Mucosa of descending colon (tissue), 3 donors: Measurements from ENCODE around the gene KCNQ4. TPM values are rescaled to one million over a fixed set of nuclear protein-coding genes. Genes with fewer than 3 reads are reported as not detected.

Experiments
- ATAC-seq: fragments of 200-7000 bp; cut with Tn5 transposase; one replicate; pipeline ENCODE4 v1.9.1; 2020; ENCODE audit warnings: mild to moderate bottlenecking, moderate library complexity
- DNase-seq, 3 donors: peaks; one replicate each; pipeline ENCODE4 v3.0.0-alpha.2; 2020
- H3K36me3 ChIP-seq: fragments of 200-600 bp; one replicate; pipeline ENCODE4 v1.8.0; 2021; ENCODE audit warnings: low read depth, mild to moderate bottlenecking
- H3K4me1 ChIP-seq: fragments of 200-600 bp; one replicate; pipeline ENCODE4 v1.8.0; 2021; ENCODE audit warnings: low read depth, mild to moderate bottlenecking
- H3K4me3 ChIP-seq: fragments of 200-600 bp; one replicate; pipeline ENCODE4 v1.8.0; 2021; ENCODE audit warnings: mild to moderate bottlenecking
- H3K9me3 ChIP-seq: fragments of 200-600 bp; one replicate; pipeline ENCODE4 v1.8.0; 2021; ENCODE audit warnings: mild to moderate bottlenecking
- intact Hi-C, 2 donors: fragments of 100-400 bp; cut with DNase I in 1 of 2; cut with micrococcal nuclease in 1 of 2; formaldehyde crosslinking; loops; one replicate each; pipeline versions ENCODE4 v1.11.0 to v1.11.1; 2022; cut with DNase I, micrococcal nuclease
- total RNA-seq, 3 donors: library from RNA; stranded (reverse); fragmentation: NEBNext Ultra II Directional in 2 of 3; extraction: Animal tissue kit (Norgen Biotek cat#: 25700) in 2 of 3; gene quantifications; one replicate each; pipeline versions ENCODE4 v1.2.1 to v1.2.4, GENCODE V29; 2021 to 2023
- TF ChIP-seq, protein P1 (sequence below): fragments of 200-600 bp; IDR thresholded peaks from one replicate; pipeline ENCODE4 v1.8.0; 2022; ENCODE audit warnings: antibody characterized with exemption, mild to moderate bottlenecking
- donor health status: DM: no; HTN: no; CAD: no; lungs with moderate emphysema.
- donor health status: DM: no; HTN: no; CAD: no.
- donor health status: DM: no; HTN: yes; CAD: no.

Gene KCNQ4
- total RNA-seq, 3 donors from 2014 or later, result 1.3 to 13.0 (median 2.3) TPM

DNA sequence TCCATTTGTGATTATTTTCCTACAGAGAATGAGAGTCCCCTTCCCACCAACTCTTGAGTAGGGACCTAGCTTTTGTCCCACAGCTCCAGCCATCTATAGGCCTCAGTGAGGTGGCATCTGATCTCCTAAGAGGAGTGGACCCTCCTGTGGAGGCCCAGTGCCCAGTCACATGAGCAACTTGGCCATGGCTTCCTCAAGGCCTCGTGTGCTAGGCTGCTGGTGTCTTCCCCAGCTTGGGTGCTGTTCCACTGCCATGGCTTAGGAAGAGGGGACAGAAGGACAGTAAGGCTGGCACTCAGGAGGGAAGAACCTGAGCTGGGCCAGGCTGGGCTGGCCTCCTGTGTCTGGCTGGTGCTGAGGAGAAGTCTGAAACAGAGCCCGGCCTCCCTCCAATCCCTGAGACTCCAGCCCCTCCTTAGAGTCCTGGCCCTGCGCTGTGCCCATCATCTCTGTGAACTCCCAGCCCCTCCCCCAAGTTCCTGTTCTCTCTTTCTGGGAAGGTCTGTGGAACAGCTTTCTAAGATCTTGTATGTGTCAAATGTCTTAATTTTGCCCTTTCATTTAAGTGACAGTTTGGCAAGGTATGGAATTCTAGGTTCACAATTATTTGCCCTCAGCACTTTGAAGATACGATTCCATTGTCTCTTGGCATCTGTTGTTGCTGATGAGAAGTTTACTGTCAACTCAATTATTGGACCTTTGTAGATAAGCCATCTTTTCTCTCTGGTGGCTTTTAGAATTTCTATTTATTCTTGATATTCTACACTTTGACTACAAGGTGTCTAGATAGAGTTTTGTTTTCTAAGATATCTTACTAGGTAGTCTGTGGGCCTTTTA is 7.1 kb upstream of the KCNQ4 start:
- Histone ChIP-seq H3K36me3 (peaks cover under 1% of the 10 kb centered on the region), H3K4me1 (peaks cover 5% of the 10 kb centered on the region), H3K9me3 (no peaks in the 10 kb centered on the region), H3K4me3 (no peak overlapping the region)
- TF ChIP-seq, protein P1, sequence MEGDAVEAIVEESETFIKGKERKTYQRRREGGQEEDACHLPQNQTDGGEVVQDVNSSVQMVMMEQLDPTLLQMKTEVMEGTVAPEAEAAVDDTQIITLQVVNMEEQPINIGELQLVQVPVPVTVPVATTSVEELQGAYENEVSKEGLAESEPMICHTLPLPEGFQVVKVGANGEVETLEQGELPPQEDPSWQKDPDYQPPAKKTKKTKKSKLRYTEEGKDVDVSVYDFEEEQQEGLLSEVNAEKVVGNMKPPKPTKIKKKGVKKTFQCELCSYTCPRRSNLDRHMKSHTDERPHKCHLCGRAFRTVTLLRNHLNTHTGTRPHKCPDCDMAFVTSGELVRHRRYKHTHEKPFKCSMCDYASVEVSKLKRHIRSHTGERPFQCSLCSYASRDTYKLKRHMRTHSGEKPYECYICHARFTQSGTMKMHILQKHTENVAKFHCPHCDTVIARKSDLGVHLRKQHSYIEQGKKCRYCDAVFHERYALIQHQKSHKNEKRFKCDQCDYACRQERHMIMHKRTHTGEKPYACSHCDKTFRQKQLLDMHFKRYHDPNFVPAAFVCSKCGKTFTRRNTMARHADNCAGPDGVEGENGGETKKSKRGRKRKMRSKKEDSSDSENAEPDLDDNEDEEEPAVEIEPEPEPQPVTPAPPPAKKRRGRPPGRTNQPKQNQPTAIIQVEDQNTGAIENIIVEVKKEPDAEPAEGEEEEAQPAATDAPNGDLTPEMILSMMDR, result no peak
- DNase-seq (no peak), ATAC-seq (no peak)
- intact Hi-C loops, result loop anchor here in 1 of 2 donors (10.0 kb wide), 1 partner anchor 78 kb away; no protein-coding TSS in a partner anchor

DNA sequence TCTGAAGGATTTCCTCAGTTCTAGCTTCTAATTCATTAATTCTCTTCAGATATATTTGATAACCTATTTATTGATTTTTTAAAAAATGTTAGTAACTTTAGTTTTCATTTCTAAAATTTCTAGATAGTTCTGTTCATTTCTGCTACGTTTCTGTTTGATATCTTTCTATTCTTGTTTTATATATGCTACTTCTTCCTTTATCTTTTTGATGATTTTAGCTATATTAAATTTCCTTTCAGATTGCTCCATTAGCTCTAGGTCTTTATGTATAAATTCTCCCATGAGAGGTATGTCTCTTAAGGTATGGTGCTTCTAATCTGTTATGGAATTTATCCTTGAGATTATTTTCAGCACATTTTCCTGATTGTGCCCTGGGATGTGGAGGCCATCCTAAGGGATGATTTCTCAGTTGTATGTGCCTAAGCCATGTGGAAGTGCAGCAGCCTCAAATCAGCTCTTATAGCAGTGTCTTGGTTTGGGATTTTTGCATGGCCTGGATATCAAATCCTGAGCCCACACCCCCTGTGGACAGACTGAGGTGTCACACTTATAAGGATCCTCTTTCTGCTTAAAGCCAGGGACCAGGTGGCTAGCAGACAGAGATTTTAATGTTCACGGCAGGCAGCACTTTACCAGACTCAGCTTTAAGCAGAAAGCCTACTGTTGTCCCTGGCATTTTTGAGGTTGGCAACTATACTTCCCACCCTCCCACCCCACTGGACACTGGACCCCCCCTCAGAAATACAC is 6.2 kb upstream of the KCNQ4 start:
- no peak for DNase-seq
- intact Hi-C loops, result loop anchor here in 1 of 2 donors (10.0 kb wide), 1 partner anchor 77 kb away; no protein-coding TSS in a partner anchor

DNA sequence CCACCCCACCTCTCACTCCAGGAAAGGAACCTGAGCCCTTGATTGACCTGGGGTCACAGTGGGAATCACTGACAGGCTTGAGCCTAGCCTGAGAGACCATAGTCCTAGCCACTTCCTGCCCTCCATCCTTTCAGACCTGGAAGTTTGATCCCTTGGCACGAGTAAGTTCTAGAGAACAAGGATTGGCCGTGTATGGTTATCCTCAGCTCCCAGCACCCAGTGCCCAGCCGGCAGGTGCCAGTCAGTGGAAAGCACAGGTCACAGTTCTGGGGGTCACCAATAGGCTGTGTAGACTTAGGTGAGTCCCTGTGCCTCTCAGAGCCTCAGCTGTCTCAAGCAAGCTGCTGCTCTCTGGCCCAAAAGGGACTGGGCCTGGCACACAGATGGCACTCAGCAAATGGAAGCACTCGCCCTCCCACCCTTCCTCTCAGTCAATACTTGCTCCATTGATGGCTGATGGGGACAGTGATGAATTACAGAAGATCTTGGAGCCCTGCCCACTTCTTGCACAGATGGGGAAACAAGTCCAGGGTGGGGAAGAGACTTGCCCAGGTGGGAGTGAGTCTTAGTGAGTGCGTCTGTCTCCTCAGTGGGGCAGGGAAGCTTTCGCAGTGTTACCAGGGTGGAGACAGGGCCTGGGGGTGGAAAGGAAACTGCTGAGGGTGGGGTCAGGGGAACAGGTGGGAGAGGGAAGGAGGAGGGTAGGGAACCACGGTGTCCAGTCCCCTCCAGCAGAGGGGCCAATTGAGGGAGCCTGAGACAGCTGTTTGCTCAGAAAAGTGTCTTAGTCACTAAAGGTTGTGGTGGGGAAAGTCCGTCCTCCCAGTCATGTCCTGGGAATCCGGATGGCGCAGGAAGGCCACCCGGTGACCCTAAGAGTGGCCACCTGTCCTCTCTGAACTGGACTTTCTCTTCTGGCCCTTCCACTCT is 2.6 kb upstream of the KCNQ4 start:
- ATAC-seq (peak; percentile 8), DNase-seq (peak in 1 of 3 donors; percentile 24)
- Histone ChIP-seq H3K9me3 (no peaks in the 10 kb centered on the region), H3K36me3 (no peaks in the 10 kb centered on the region), H3K4me1 (peaks cover 10% of the 10 kb centered on the region), H3K4me3 (no peak overlapping the region)
- TF ChIP-seq, protein P1, result no peak
- intact Hi-C loops, result no loop called here

More for the DNA sequence above, 6.2 kb upstream of the KCNQ4 start:
- ATAC-seq, result no peak
- Histone ChIP-seq H3K9me3 (no peaks in the 10 kb centered on the region), H3K4me3 (no peak overlapping the region), H3K36me3 (no peaks in the 10 kb centered on the region), H3K4me1 (peaks cover 7% of the 10 kb centered on the region)
- TF ChIP-seq, protein P1, result no peak

DNA sequence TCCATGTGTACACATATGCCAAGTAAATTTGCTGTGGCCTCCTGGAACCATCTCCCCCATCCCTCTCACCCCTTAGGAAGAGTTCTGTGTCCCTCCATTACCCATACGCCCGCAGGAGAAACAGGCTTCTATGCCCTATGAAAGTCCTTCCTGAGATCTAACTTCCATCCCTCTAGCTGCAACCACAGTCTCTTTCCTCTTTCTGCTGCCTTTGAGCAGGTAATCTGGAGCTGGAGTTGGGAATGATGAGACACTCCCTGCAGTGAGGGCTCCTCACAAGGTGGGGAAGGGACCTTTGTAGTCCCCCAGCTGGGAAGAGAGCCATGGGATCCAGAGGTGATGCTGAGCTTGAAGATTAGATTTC is 2.0 kb upstream of the KCNQ4 start:
- Histone ChIP-seq H3K9me3 (no peaks in the 10 kb centered on the region), H3K4me3 (no peak overlapping the region), H3K36me3 (no peaks in the 10 kb centered on the region), H3K4me1 (peaks cover 10% of the 10 kb centered on the region)
- DNase-seq, result no peak
- TF ChIP-seq, protein P1, result no peak
- ATAC-seq, result no peak
- intact Hi-C loops, result no loop called here

DNA sequence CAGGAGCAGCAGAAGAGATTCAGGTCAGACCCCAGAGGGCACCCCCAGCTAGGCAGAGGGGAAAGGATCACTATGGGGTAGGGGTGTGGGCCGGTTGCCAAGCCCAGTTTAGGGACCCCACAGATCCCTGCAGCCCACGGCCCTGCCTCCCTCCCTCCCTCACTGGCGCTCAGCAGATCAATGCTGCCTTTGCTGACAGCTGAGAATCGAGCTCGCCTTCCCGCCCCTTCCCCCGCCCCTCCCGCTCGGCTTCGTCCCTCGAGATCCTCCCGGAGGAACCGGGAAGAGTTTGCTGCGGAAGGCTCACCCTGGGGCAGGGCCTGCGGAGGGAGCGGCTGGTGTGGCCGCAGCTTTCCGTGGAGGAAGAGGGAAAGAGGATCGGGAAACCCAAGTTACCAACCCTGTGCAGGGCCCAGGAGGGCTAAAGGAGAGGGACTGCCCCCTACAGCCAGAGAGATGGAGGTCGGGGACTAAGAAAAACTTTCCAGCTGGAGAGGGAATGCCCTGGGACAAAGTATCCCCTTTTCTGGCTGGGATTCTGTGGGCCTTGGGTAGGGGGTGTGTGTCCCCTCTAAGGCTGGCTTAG is 1.1 kb upstream of the KCNQ4 start:
- H3K4me3 ChIP-seq, result no peak overlapping the region
- TF ChIP-seq, protein P1, result no peak
- intact Hi-C loops, result no loop called here
- no peaks in the 10 kb centered on the region for H3K36me3 ChIP-seq
- no peaks in the 10 kb centered on the region for H3K9me3 ChIP-seq
- peak; percentile 71 for ATAC-seq
- peak; percentile 67 to 81 (median 72) for DNase-seq
- H3K4me1 ChIP-seq, result peaks cover 10% of the 10 kb centered on the region
